ENCODE measurements around the gene ACOT12. TPM values are rescaled to one million over a fixed set of nuclear protein-coding genes. Genes with fewer than 3 reads are reported as not detected.
"Not testable (repeated sequence)": the region's sequence is repeated elsewhere in the genome, so short reads cannot be mapped to it uniquely, and the experiment has no call there.

The ACOT12 gene
- total RNA-seq, 4 donors from 2014 or later = 3.7 to 6.5 TPM; not detected in 2

DNA sequence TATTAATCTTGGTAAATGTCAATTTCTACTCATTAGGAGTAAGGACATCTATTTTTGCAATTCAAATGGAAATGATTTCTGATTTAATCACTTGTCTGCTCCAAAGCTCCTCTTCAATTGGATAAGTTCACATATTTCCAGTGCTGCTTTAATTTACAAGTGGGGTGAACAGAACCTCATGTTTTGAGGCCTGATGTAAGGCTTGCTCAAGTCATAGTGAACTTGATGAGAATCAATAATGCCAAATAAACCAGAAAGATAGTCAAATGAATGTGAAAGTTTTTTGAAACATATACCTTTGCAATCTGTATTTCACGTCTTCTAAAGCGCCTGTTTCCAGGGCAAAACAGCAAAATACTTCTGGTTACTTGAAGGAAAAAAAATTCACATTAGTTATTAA lies 15.4 kb upstream of the ACOT12 start:
- no peaks in the 10 kb centered on the region for H3K27me3 ChIP-seq
- H3K4me1 ChIP-seq = no peaks in the 10 kb centered on the region
- no peaks in the 10 kb centered on the region for H3K9me3 ChIP-seq
- no peak overlapping the region for H3K4me3 ChIP-seq
- no peaks in the 10 kb centered on the region for H3K36me3 ChIP-seq
- DNase-seq = no peak
- no peak overlapping the region for H3K27ac ChIP-seq
- TF ChIP-seq POLR2A (IDR thresholded peaks at IDR 0.05) = no peak
- TF ChIP-seq, protein P1, sequence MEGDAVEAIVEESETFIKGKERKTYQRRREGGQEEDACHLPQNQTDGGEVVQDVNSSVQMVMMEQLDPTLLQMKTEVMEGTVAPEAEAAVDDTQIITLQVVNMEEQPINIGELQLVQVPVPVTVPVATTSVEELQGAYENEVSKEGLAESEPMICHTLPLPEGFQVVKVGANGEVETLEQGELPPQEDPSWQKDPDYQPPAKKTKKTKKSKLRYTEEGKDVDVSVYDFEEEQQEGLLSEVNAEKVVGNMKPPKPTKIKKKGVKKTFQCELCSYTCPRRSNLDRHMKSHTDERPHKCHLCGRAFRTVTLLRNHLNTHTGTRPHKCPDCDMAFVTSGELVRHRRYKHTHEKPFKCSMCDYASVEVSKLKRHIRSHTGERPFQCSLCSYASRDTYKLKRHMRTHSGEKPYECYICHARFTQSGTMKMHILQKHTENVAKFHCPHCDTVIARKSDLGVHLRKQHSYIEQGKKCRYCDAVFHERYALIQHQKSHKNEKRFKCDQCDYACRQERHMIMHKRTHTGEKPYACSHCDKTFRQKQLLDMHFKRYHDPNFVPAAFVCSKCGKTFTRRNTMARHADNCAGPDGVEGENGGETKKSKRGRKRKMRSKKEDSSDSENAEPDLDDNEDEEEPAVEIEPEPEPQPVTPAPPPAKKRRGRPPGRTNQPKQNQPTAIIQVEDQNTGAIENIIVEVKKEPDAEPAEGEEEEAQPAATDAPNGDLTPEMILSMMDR (IDR thresholded peaks at IDR 0.05) = no peak

DNA sequence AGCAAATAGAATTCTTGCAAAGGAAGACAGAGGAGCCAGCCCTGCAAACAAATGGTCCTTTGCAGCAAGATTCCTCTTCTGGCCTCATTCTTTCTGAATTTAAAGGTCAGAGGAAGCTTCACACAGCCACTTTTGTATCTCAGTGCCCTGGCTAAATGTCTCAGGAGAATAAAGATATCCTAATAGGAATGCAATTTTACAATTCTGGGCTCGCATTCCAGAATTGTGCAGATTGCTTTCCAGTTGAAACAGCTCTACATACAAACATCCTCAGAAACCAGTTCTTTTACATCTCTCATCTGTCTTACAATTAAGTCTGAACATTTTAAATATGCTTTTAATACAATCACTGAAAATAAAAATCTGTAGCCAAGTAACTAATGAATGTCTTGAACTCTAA lies 14.6 kb upstream of the ACOT12 start:
- Histone ChIP-seq H3K4me1 (no peaks in the 10 kb centered on the region), H3K27ac (no peak overlapping the region), H3K36me3 (no peaks in the 10 kb centered on the region), H3K27me3 (no peaks in the 10 kb centered on the region), H3K4me3 (no peak overlapping the region), H3K9me3 (no peaks in the 10 kb centered on the region)
- TF ChIP-seq, protein P1 (IDR thresholded peaks at IDR 0.05) = no peak
- DNase-seq = no peak

DNA sequence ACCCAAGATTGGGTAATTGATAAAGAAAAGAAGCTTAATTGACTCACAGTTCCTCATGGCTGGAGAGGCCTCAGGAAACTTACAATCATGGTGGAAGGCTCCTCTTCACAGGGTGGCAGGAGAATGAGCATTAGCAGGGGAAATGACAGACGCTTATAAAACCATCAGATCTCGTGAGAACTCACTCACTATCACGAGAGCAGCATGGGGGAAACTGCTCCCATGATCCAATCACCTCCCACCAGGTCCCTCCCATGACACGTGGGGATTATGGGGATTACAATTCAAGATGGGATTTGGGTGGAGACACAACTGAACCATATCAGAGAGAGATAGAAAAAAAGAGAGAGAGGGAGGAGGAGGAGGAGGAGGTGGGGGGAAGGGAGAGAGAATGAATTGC lies 13.9 kb upstream of the ACOT12 start:
- H3K9me3 ChIP-seq, DNase-seq, H3K27me3 ChIP-seq, H3K36me3 ChIP-seq, H3K27ac ChIP-seq, H3K4me3 ChIP-seq, H3K4me1 ChIP-seq: not testable (repeated sequence)

DNA sequence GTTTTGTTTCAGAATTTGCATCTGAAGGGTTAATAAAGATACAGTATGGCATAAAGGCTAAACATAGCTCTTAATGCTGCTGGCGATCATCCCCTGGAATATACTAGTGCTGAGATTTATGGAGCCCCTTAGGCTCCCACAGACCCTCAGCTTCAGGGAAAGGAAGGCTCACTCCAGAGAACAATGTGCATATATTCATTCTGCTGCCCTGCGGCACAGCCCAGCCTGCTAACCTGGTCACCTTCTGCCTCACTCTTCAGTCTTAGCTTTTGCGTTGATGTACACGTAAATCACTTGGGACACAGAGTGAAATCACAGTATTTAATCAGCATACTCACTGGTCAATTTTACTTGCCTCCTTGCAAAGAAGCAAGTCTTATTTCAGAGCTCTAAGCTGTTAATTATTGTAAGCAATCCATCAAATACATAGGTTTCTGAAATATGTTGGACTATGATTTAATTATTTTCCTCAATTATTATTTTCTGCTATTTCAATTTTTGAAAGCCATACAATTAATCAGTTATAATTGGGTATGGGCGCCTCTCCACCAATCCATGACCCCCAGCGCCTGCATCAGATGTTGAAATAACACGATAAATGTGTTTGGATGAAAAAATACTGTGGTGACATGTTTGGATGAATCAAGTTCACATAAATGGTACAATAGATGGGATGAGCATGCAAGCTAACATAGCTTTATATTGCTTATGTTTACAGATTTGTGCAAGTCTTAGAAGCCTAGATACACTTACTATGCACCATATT lies 11.4 kb upstream of the ACOT12 start:
- no peaks in the 10 kb centered on the region for H3K36me3 ChIP-seq
- H3K4me1 ChIP-seq = no peaks in the 10 kb centered on the region
- TF ChIP-seq, protein P1 (IDR thresholded peaks at IDR 0.05) = no peak
- no peak for TF ChIP-seq POLR2A (IDR thresholded peaks at IDR 0.05)
- DNase-seq = no peak
- no peak overlapping the region for H3K4me3 ChIP-seq
- H3K27ac ChIP-seq = no peak overlapping the region
- no peaks in the 10 kb centered on the region for H3K9me3 ChIP-seq
- H3K27me3 ChIP-seq = no peaks in the 10 kb centered on the region

DNA sequence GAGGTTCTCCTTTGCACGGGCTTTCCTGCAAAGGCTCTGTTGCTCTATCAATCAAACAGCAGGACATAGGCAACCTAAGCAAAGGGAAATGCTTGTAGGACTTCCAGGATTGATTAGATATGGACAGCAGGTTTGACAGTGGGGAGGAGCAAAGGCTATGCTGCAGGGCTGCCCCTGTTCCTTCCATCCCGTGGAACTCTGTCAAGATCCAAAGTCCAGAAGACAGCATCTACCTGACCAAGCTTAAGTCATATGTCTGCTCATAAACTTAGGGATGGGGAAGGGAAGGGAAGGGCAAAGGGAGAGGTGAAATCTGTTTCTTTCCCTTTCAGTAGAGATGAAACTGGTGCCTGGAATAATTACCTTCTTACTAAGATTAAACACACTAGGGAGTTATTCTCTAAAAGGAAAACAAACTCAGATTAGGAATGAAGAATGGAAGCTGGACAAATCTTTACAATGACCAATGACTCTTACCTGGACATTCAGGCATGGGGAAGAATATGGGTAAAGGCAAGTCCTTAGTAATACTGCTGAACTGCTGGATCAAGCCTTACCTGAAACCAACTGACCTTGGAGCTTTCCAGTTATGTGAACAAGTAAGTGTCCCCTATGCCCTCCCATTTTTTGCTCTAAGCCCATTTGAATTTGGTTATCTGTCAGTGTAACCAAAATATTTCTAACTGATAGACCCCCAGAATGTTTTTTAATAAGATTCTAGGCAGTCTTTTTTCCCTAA lies 8.4 kb upstream of the ACOT12 start:
- H3K27ac ChIP-seq = peak overlapping the region in 2 of 4 donors; percentile 42 to 47
- TF ChIP-seq, protein P1 (IDR thresholded peaks at IDR 0.05) = no peak
- no peak for TF ChIP-seq POLR2A (IDR thresholded peaks at IDR 0.05)
- H3K27me3 ChIP-seq = no peaks in the 10 kb centered on the region
- peak overlapping the region in 1 of 4 donors; percentile 0 for H3K4me3 ChIP-seq
- no peaks in the 10 kb centered on the region for H3K4me1 ChIP-seq
- H3K9me3 ChIP-seq = no peaks in the 10 kb centered on the region
- no peaks in the 10 kb centered on the region for H3K36me3 ChIP-seq
- peak in 2 of 3 donors; percentile 51 to 60 for DNase-seq

DNA sequence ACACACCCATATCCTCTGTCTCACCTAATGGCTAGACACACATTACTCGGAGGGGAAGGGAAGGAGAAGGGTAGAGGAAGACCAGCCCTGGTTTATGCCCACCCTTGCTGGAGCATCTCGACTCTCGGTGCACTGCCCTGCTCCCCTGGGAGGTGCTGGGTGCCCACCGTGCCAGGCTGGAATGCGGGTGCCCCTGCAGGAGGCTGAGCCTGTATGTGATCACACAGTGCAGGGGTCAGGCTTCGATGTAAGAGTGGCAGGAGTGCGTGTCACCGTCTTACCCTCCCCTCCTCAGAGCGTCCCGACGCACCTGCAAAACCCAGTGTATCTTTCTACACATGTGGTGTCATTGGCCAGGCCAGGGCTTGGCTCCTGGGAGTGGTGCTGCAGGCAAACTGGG lies 7.3 kb upstream of the ACOT12 start:
- no peak overlapping the region for H3K27ac ChIP-seq
- no peaks in the 10 kb centered on the region for H3K27me3 ChIP-seq
- no peaks in the 10 kb centered on the region for H3K4me1 ChIP-seq
- H3K36me3 ChIP-seq = no peaks in the 10 kb centered on the region
- TF ChIP-seq POLR2A (IDR thresholded peaks at IDR 0.05) = no peak
- TF ChIP-seq, protein P1 (IDR thresholded peaks at IDR 0.05) = no peak
- H3K9me3 ChIP-seq = no peaks in the 10 kb centered on the region
- H3K4me3 ChIP-seq = no peak overlapping the region
- no peak for DNase-seq

All from Peyer's patch (tissue), 4 donors.